Spleen (tissue), 11 donors: ENCODE data around the gene PRKCE. TPM values are rescaled to one million over a fixed set of nuclear protein-coding genes. Genes with fewer than 3 reads are reported as not detected.

ENCODE experiments used
- DNase-seq: peaks from one replicate; pipeline ENCODE4 v3.0.0-alpha.2; 2020
- H3K27ac ChIP-seq, 8 donors: fragments of 200-600 bp; sonication (generic) in 7 of 8; 1 replicate in 4 of 8; 2 replicates in 4 of 8; pipeline versions ENCODE4 v1.5.0 to v1.8.0; 2016 to 2021; ENCODE audit warnings: inconsistent platforms in 4 of 8, mild to moderate bottlenecking in 4 of 8, moderate library complexity in 1 of 8
- H3K27me3 ChIP-seq, 7 donors: fragments of 200-600 bp; sonication (generic) in 6 of 7; replicated peaks in 1 of 7; 1 replicate in 4 of 7; 2 replicates in 3 of 7; pipeline versions ENCODE4 v1.5.0 to v1.8.0; 2016 to 2021; ENCODE audit warnings: inconsistent platforms in 3 of 7, mild to moderate bottlenecking in 1 of 7
- H3K36me3 ChIP-seq, 6 donors: fragments of 200-600 bp; sonication (generic) in 5 of 6; 1 replicate in 4 of 6; 2 replicates in 2 of 6; pipeline versions ENCODE4 v1.5.0 to v1.8.0; 2016 to 2021; ENCODE audit warnings: inconsistent platforms in 2 of 6
- H3K4me1 ChIP-seq, 6 donors: fragments of 200-600 bp; sonication (generic) in 5 of 6; 1 replicate in 3 of 6; 2 replicates in 3 of 6; pipeline versions ENCODE4 v1.5.0 to v1.8.0; 2016 to 2021; ENCODE audit warnings: inconsistent platforms in 3 of 6
- H3K4me3 ChIP-seq, 8 donors: fragments of 200-600 bp; sonication (generic) in 7 of 8; 1 replicate in 4 of 8; 2 replicates in 4 of 8; pipeline versions ENCODE4 v1.5.0 to v1.8.0; 2016 to 2021; ENCODE audit warnings: inconsistent platforms in 4 of 8, mild to moderate bottlenecking in 4 of 8, moderate library complexity in 2 of 8
- H3K9me3 ChIP-seq, 8 donors: fragments of 200-600 bp; sonication (generic) in 7 of 8; 1 replicate in 4 of 8; 2 replicates in 4 of 8; pipeline versions ENCODE4 v1.5.0 to v1.8.0; 2016 to 2021; ENCODE audit warnings: inconsistent platforms in 4 of 8
- POLR2A ChIP-seq, 3 donors: fragments of 450-650 bp; IDR thresholded peaks; one replicate each; pipeline ENCODE4 v1.5.1; 2017; ENCODE audit warnings: antibody characterized with exemption in 3 of 3, mild to moderate bottlenecking in 1 of 3
- POLR2AphosphoS5 ChIP-seq, 3 donors: sonication (generic); formaldehyde crosslinking; IDR thresholded peaks; one replicate each; pipeline ENCODE4 v1.5.1; 2017; ENCODE audit warnings: antibody characterized with exemption in 3 of 3
- WGBS, 5 donors: extraction: QIAGEN DNeasy Blood & Tissue Kit in 3 of 5; methylation state at CpG; one replicate each; pipeline versions ENCODE4 v1.1.5 to v1.1.7; 2013 to 2018; 5-methylcytosine and 5-hydroxymethylcytosine counted together
- intact Hi-C: fragments of 100-400 bp; cut with DNase I; formaldehyde crosslinking; loops from one replicate; pipeline ENCODE4 v1.15.0; 2023; ENCODE audit warnings: low total_unique reads
- polyA plus RNA-seq, 3 donors: library from polyadenylated mRNA; stranded (reverse); fragments of 200-250 nt; gene quantifications; one replicate each; pipeline ENCODE4 v1.2.1, GENCODE V29; 2013
- total RNA-seq, 7 donors: library from RNA; depleted of rRNA in 3 of 7; stranded (reverse); fragments of >200 nt in 3 of 7; fragmentation: NEBNext Ultra II Directional in 4 of 7; extraction: Animal tissue kit (Norgen Biotek cat#: 25700) in 4 of 7; gene quantifications; one replicate each; pipeline versions ENCODE4 v1.1.0 to v1.2.1, GENCODE V29; 2016 to 2021
- TF ChIP-seq, protein P1 (sequence below), 11 experiments: fragments of 200-600 bp in 7 of 11; fragments of 450-650 bp in 4 of 11; sonication (generic) in 4 of 11; IDR thresholded peaks in 8 of 11; conservative IDR thresholded peaks in 3 of 11; 1 replicate in 7 of 11; 2 replicates in 4 of 11; pipeline versions ENCODE4 v1.4.0 to v1.8.0; 2016 to 2021; ENCODE audit warnings: antibody characterized with exemption in 11 of 11, inconsistent platforms in 4 of 11, mild to moderate bottlenecking in 1 of 11
- donor health status: healthy with polysubstance abuse.
- donor health status: DM: no; HTN: no; CAD: no; lungs with moderate emphysema.
- donor health status: DM: no; HTN: no; CAD: no.
- donor health status: Bipolar disorder and iron deficiency.
- donor health status: healthy.
- donor health status: DM: no; HTN: no; CAD: no.
- donor health status: DM: yes; HTN: yes; CAD: no.

PRKCE gene
- total and polyA plus RNA-seq, 10 donors = 2.5 to 43.6 (median 18.8) TPM

DNA sequence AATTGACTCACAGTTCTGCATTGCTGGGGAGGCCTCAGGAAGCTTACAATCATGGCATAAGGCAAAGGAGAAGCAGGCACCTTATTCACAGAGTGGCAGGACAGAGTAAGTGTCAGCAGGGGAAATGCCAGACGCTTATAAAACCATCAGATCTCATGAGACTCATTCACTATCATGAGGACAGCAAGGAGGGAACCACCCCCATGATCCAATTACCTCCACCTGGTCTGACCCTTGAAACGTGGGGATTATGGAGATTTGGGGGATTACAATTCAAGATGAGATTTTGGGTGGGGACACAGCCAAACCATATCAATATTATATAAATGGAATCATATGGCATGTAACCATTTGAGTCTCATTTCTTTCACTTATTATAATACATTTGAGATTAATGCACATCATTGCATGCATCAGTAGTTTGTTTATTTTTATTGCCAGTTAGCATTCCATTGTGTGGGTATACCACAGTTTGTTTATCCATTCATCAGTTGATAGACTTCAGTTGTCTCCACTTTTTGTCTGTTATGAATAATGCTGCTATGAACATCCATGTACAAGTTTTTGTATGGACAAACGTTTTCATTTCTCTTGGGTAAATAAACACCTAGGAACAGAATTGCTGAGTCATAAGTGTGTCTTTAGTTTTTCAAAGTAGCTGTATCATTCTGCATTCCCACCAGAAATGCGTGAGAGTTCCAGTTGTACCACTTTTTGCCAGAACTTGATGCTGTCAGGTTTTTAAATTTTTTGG lies 34.6 kb upstream of the PRKCE start:
- H3K9me3 ChIP-seq = no peaks in the 10 kb centered on the region
- H3K36me3 ChIP-seq = no peaks in the 10 kb centered on the region
- no peaks in the 10 kb centered on the region for H3K27me3 ChIP-seq
- TF ChIP-seq POLR2A (IDR thresholded peaks at IDR 0.05) = no peak
- TF ChIP-seq POLR2AphosphoS5 (IDR thresholded peaks at IDR 0.05) = no peak
- TF ChIP-seq, protein P1, sequence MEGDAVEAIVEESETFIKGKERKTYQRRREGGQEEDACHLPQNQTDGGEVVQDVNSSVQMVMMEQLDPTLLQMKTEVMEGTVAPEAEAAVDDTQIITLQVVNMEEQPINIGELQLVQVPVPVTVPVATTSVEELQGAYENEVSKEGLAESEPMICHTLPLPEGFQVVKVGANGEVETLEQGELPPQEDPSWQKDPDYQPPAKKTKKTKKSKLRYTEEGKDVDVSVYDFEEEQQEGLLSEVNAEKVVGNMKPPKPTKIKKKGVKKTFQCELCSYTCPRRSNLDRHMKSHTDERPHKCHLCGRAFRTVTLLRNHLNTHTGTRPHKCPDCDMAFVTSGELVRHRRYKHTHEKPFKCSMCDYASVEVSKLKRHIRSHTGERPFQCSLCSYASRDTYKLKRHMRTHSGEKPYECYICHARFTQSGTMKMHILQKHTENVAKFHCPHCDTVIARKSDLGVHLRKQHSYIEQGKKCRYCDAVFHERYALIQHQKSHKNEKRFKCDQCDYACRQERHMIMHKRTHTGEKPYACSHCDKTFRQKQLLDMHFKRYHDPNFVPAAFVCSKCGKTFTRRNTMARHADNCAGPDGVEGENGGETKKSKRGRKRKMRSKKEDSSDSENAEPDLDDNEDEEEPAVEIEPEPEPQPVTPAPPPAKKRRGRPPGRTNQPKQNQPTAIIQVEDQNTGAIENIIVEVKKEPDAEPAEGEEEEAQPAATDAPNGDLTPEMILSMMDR (IDR thresholded peaks at IDR 0.05 in 8 of 11, conservative IDR thresholded peaks at IDR 0.05 in 3 of 11) = no peak
- intact Hi-C loops = no loop called here
- H3K27ac ChIP-seq = no peak overlapping the region
- no peak for DNase-seq
- H3K4me3 ChIP-seq = no peak overlapping the region
- peaks cover 0 to 7% (median under 1%) of the 10 kb centered on the region in 6 donors for H3K4me1 ChIP-seq
- WGBS, 5 donors = 58 to 75% (median 65%) methylated on average over 4 of the region's 4 CpGs

DNA sequence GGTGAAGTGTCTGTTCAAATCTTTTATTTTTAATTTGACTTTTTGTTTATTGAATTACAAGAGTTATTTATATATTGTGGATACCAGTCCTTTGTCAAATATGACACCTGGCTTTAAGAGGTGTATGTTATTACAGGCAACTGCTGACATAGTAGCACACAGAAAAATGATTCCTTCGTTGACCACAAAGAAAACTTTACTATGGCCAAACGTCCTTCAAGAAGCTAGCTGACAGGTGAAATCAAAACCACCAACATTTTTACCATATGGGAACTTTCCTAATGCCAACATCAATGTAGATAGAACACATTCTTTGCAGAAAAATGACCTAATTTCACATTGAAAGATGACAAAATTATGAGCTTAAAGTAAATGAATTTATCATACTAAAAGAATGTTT lies 34.0 kb upstream of the PRKCE start:
- Histone ChIP-seq H3K4me3 (no peak overlapping the region), H3K4me1 (no peaks in the 10 kb centered on the region), H3K27me3 (no peaks in the 10 kb centered on the region), H3K36me3 (no peaks in the 10 kb centered on the region), H3K9me3 (no peaks in the 10 kb centered on the region), H3K27ac (no peak overlapping the region)
- WGBS, 5 donors = 54 to 66% (median 59%) methylated on average over 2 of the region's 2 CpGs
- intact Hi-C loops = no loop called here
- DNase-seq = no peak
- TF ChIP-seq POLR2AphosphoS5 (IDR thresholded peaks at IDR 0.05) = no peak
- TF ChIP-seq POLR2A (IDR thresholded peaks at IDR 0.05) = no peak
- TF ChIP-seq, protein P1 (IDR thresholded peaks at IDR 0.05 in 8 of 11, conservative IDR thresholded peaks at IDR 0.05 in 3 of 11) = no peak

DNA sequence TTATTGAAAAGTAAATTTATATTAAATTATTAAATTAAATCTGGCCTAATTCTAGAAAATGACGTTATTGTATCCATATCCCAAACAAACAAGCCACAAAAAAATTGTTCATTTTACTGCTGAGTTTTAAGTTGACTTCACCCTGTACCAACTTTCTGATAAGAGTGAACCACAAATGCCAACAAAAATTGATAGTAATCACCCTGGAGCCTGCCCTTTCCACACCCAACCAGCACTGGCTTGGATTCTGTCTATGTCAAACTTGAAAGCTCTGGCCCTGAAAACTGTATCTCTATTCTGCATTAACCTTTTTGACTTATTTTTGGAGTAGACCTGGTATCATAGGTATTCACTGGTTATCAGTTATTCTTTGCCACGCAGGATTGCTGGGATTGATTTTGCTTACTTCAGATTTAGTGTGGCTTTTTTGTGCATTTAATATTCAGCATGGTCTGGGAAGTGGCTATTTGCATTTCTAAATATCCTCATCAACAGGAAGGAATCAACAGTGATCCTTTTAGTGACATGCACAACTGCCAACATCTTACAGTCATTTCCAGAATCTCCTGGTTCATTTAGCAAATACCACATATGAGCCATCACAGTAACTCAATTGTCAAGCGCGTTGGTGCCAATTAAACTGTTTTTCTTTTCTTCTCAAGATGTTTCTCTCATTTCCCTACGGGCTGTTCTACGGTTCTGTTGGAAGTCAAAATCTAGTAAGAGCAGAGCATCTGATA lies 29.0 kb upstream of the PRKCE start:
- TF ChIP-seq POLR2A (IDR thresholded peaks at IDR 0.05) = no peak
- no peak for TF ChIP-seq POLR2AphosphoS5 (IDR thresholded peaks at IDR 0.05)
- TF ChIP-seq, protein P1 (IDR thresholded peaks at IDR 0.05 in 8 of 11, conservative IDR thresholded peaks at IDR 0.05 in 3 of 11) = no peak
- no peak for DNase-seq

DNA sequence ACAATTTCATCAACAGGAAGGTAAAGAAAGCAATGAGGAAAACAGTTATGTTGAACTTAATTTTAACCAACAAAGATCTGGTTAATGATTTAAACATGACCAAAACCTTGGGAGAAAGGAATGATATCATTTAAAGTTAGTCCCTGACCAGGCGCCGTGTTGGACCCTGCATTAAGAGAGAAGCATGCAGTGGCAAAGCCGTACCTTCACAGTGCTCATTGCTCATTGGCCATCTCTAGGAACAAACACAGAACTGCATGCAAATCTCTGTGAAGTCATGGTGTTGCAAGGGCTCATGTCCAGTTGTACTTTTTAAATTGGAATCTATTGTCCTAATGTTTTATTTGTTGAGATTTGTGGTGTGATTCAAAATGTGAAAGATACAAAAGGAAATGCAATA lies 28.4 kb upstream of the PRKCE start:
- Histone ChIP-seq H3K27ac (no peak overlapping the region), H3K4me1 (no peaks in the 10 kb centered on the region), H3K27me3 (no peaks in the 10 kb centered on the region), H3K9me3 (no peaks in the 10 kb centered on the region), H3K36me3 (no peaks in the 10 kb centered on the region), H3K4me3 (no peak overlapping the region)
- WGBS, 5 donors = 85 to 91% (median 88%) methylated on average over 3 of the region's 3 CpGs
- TF ChIP-seq POLR2A (IDR thresholded peaks at IDR 0.05) (no peak), POLR2AphosphoS5 (IDR thresholded peaks at IDR 0.05) (no peak)
- TF ChIP-seq, protein P1 (IDR thresholded peaks at IDR 0.05 in 8 of 11, conservative IDR thresholded peaks at IDR 0.05 in 3 of 11) = no peak
- DNase-seq = no peak
- intact Hi-C loops = no loop called here

More for the DNA sequence above, 29.0 kb upstream of the PRKCE start:
- Histone ChIP-seq H3K4me1 (no peaks in the 10 kb centered on the region), H3K9me3 (no peaks in the 10 kb centered on the region), H3K36me3 (no peaks in the 10 kb centered on the region), H3K27ac (no peak overlapping the region), H3K4me3 (no peak overlapping the region), H3K27me3 (no peaks in the 10 kb centered on the region)
- intact Hi-C loops = no loop called here
- WGBS, 5 donors = 82 to 94% (median 87%) methylated on average over 6 of the region's 6 CpGs
